ENCODE measurements around the gene NPC2.

Gene NPC2

DNA sequence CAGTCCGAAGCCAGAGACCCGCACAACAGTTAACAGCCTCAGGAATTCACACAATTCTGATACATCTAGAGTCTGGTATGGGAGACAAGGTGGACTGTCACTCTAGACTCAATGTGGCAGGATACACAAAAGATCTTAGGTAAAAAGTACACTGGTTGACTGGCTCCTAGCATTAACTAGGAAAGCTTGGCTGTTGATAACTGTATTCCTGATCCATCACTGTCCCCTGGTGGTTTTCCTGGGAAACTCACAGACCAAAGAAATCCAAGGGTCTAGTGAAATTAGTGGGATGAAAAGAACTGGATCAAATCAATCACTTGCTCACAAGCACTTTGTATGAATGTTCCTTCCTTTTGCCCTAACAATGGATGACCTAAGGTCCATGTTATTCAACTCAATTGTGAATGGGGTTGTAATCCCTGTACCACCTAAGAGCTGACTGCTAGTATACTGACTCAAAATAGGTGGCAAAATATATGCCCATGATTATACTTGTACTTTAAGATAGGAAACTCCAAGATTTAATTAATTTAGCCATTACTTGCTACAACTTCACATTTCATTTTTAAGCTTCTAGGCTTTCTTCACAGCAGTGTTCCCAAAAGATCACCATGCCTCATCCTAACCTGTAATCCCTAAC lies 14.0 kb downstream of the NPC2 start:
- peaks cover 55% of the 10 kb centered on the region for H3K36me3 ChIP-seq (ENCODE audit: control insufficient read depth, insufficient read depth, low read length, severe bottlenecking)
- peak; percentile 42 for DNase-seq (ENCODE audit: low read depth)
- H3K4me3 ChIP-seq (ENCODE audit: low read length) = no peak overlapping the region
- no peak overlapping the region for H3K9ac ChIP-seq (ENCODE audit: low read length)
- no peaks in the 10 kb centered on the region for H3K27me3 ChIP-seq (replicated peaks; ENCODE audit: control insufficient read depth, insufficient read depth, low read length)
- peaks cover 56% of the 10 kb centered on the region for H3K4me1 ChIP-seq (ENCODE audit: control insufficient read depth, insufficient read depth, low read length)
- H3K9me3 ChIP-seq (ENCODE audit: control insufficient read depth, low read length) = no peaks in the 10 kb centered on the region

DNA sequence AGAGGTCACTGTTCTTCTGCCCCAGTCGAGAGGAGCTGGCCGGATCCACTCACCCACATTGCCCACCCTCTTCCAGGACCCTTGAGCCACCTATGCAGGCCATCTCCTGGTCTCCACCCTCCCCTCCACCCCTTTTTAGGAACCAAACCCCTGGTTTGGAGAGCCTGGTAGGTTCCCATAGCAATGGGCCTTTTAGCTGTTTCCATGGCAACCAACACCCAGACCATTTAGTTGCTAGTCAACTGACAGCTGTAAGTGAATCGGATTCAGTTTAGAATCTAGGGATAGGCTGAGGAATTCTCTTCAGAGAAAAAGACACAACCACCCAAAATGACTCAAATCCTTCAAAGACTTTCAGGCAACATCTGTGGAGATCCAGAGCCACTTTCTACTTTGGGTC lies 16.5 kb downstream of the NPC2 start:
- H3K9ac ChIP-seq (ENCODE audit: low read length) = peak overlapping the region; percentile 15
- DNase-seq (ENCODE audit: low read depth) = no peak
- H3K4me1 ChIP-seq (ENCODE audit: control insufficient read depth, insufficient read depth, low read length) = peaks cover 34% of the 10 kb centered on the region
- no peak overlapping the region for H3K4me3 ChIP-seq (ENCODE audit: low read length)
- peaks cover 37% of the 10 kb centered on the region for H3K36me3 ChIP-seq (ENCODE audit: control insufficient read depth, insufficient read depth, low read length, severe bottlenecking)
- no peaks in the 10 kb centered on the region for H3K27me3 ChIP-seq (replicated peaks; ENCODE audit: control insufficient read depth, insufficient read depth, low read length)
- H3K9me3 ChIP-seq (ENCODE audit: control insufficient read depth, low read length) = no peaks in the 10 kb centered on the region

DNA sequence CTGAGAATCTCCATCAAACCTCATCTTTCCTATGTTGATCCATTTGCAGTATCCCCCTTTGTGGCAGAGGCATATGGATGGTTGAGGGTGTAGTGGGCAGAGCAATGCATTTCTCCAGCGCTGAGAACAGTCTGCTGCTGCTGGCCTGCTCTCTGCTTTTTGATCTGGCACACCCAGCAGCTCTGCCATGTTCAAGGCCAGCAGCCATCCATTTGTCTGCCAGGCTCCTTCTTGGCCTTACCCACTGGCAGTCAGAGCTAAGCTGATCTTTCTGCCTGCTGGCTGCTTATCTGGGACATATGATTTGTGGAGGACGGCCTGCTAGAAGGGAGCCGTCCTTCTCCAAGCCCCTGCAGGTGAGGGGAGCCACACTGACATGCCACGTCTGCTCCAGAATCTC lies 17.0 kb downstream of the NPC2 start:
- DNase-seq (ENCODE audit: low read depth) = no peak
- Histone ChIP-seq H3K4me1 (ENCODE audit: control insufficient read depth, insufficient read depth, low read length) (peaks cover 32% of the 10 kb centered on the region), H3K27me3 (replicated peaks; ENCODE audit: control insufficient read depth, insufficient read depth, low read length) (no peaks in the 10 kb centered on the region), H3K9me3 (ENCODE audit: control insufficient read depth, low read length) (no peaks in the 10 kb centered on the region), H3K9ac (ENCODE audit: low read length) (peak overlapping the region; percentile 15), H3K4me3 (ENCODE audit: low read length) (no peak overlapping the region), H3K36me3 (ENCODE audit: control insufficient read depth, insufficient read depth, low read length, severe bottlenecking) (peaks cover 32% of the 10 kb centered on the region)

DNA sequence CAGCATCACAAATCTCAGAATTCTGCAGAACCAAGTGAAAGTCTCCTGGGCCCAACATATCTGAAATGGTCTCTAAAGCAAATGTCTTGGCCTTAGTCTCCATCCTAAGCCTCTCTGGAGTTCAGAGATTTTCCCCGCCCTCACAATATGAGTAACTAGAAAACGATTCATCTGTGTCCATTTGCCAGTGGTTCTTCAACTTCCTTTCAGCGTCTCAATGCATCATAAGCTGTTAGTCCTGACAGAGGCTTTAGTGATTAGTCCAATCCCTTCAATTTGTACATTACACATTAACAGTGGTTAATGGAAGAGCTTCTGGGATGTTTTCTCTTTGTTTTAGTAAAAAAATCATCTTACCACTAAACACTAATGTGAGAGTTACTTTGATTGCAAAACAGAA lies 17.4 kb downstream of the NPC2 start:
- no peak overlapping the region for H3K4me3 ChIP-seq (ENCODE audit: low read length)
- peak overlapping the region; percentile 37 for H3K9ac ChIP-seq (ENCODE audit: low read length)
- H3K27me3 ChIP-seq (replicated peaks; ENCODE audit: control insufficient read depth, insufficient read depth, low read length) = no peaks in the 10 kb centered on the region
- peaks cover 28% of the 10 kb centered on the region for H3K36me3 ChIP-seq (ENCODE audit: control insufficient read depth, insufficient read depth, low read length, severe bottlenecking)
- no peaks in the 10 kb centered on the region for H3K9me3 ChIP-seq (ENCODE audit: control insufficient read depth, low read length)
- peaks cover 28% of the 10 kb centered on the region for H3K4me1 ChIP-seq (ENCODE audit: control insufficient read depth, insufficient read depth, low read length)
- DNase-seq (ENCODE audit: low read depth) = peak; percentile 69

DNA sequence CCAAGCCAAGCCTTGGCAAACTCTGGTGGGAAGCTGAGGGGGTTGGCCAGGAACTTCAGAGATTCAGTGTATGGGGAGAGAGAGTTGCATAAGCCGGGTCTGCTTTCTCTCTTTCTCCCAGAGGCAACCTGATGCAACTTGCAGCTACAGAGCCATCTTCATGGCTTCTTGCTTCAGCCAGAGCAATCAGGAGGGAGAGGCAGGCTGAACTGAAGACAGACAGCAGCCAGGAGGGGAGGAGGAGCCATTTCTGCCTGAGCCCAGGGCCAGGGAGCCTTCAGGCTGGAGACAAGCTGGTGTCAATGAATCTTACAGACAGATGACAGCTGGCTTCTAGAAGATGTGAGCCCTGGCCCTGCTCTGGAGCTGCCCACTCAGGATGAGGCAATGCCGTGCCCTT lies 18.7 kb downstream of the NPC2 start:
- peak; percentile 19 for DNase-seq (ENCODE audit: low read depth)
- H3K27me3 ChIP-seq (replicated peaks; ENCODE audit: control insufficient read depth, insufficient read depth, low read length) = no peaks in the 10 kb centered on the region

DNA sequence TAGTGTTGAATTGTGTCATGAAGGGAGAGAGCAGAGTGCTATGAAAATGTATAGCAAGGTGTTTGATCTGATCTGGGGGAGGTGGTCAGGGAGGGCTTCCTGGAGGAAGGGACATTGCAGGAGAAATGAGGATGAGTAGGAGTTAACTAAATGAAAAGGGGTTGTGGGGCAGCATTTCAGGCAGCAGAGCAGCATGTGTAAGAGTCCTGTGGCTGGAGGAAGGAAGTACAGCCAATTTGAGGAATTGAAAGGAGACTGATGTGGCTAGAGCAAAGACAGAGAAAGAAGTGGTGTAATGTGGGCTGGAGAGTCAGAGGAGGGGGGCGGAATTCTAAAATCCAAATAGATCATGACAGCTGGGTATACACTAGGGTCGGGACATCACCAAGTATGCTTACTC lies 20.5 kb downstream of the NPC2 start:
- DNase-seq (ENCODE audit: low read depth) = no peak
- Histone ChIP-seq H3K9me3 (ENCODE audit: control insufficient read depth, low read length) (no peaks in the 10 kb centered on the region), H3K9ac (ENCODE audit: low read length) (no peak overlapping the region), H3K4me1 (ENCODE audit: control insufficient read depth, insufficient read depth, low read length) (peaks cover 39% of the 10 kb centered on the region), H3K36me3 (ENCODE audit: control insufficient read depth, insufficient read depth, low read length, severe bottlenecking) (peaks cover 2% of the 10 kb centered on the region), H3K27me3 (replicated peaks; ENCODE audit: control insufficient read depth, insufficient read depth, low read length) (no peaks in the 10 kb centered on the region), H3K4me3 (ENCODE audit: low read length) (no peak overlapping the region)

More for the DNA sequence above, 18.7 kb downstream of the NPC2 start:
- H3K9me3 ChIP-seq (ENCODE audit: control insufficient read depth, low read length) = no peaks in the 10 kb centered on the region
- H3K4me3 ChIP-seq (ENCODE audit: low read length) = no peak overlapping the region
- peaks cover 14% of the 10 kb centered on the region for H3K36me3 ChIP-seq (ENCODE audit: control insufficient read depth, insufficient read depth, low read length, severe bottlenecking)
- peaks cover 39% of the 10 kb centered on the region for H3K4me1 ChIP-seq (ENCODE audit: control insufficient read depth, insufficient read depth, low read length)
- peak overlapping the region; percentile 37 for H3K9ac ChIP-seq (ENCODE audit: low read length)

DNA sequence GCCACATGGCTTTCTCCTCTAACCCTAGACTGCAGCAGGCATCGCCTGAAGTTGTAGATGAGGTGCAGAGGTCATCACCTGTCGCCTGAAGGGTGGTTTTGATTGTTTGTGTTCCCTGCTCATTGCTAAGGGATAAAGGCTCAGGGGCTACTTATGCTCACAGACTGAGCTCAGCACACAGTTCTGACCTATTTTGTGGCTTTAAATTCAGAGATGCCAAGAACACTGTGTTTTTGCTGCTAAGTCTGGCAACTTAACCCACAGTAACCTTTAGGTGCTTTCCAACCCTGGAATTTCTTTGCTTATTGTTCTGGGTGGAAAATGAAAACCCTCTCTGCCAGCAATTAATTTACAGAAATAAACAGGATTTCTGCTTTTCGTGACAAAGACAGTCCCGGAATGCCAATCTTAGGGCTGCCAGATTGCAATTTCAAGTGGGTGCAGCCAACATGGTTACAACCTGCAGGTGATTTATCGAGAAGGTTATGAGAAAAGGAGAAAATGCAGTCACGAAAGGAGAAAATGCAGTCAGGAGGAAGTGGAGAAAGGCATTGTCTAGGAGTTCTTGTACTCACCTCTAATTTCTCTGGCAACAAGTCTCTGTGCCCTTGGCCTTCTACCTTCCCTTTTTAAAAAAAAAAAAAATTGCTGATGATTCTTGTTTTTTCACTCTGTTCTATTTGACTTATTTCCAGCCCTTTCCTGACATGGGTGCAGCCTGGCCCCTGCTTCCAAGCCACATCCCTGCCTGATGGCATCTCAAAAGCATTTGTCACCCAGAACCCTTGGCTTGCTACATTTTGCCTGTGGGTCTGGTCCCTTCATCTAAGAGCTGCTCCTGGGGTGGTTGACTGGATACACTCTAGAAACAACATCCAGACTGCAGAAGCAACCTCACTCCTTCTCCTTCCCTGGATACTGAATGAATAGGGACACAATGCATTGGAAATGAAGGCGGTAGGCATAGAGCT lies 23.3 kb downstream of the NPC2 start:
- Histone ChIP-seq H3K36me3 (ENCODE audit: control insufficient read depth, insufficient read depth, low read length, severe bottlenecking) (peaks cover 2% of the 10 kb centered on the region), H3K4me1 (ENCODE audit: control insufficient read depth, insufficient read depth, low read length) (peaks cover 23% of the 10 kb centered on the region), H3K27me3 (replicated peaks; ENCODE audit: control insufficient read depth, insufficient read depth, low read length) (no peaks in the 10 kb centered on the region), H3K4me3 (ENCODE audit: low read length) (no peak overlapping the region), H3K9me3 (ENCODE audit: control insufficient read depth, low read length) (no peaks in the 10 kb centered on the region), H3K9ac (ENCODE audit: low read length) (no peak overlapping the region)
- no peak for DNase-seq (ENCODE audit: low read depth)

DNA sequence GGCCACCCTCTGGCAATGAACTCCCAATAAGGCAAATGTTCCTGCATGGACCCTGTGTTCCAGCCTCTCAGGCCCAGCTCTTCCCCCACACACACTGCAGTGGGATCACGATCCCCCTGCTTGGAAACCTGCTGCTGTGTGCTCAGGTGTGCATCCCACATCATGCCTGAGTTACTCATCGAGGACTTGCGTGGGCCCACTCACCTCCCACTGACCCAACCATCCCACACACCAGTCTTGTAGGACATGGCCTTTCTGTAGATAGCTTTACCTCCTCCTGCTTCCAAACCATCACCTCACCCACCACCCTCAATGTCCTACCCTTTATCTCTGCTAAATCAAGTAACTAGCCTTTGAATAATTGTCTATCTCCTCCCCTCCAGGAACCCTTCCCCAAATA lies 24.6 kb downstream of the NPC2 start:
- peaks cover 13% of the 10 kb centered on the region for H3K4me1 ChIP-seq (ENCODE audit: control insufficient read depth, insufficient read depth, low read length)
- H3K9me3 ChIP-seq (ENCODE audit: control insufficient read depth, low read length) = no peaks in the 10 kb centered on the region
- no peak for DNase-seq (ENCODE audit: low read depth)
- no peak overlapping the region for H3K4me3 ChIP-seq (ENCODE audit: low read length)
- H3K9ac ChIP-seq (ENCODE audit: low read length) = no peak overlapping the region
- peaks cover 1% of the 10 kb centered on the region for H3K36me3 ChIP-seq (ENCODE audit: control insufficient read depth, insufficient read depth, low read length, severe bottlenecking)
- peaks cover 7% of the 10 kb centered on the region for H3K27me3 ChIP-seq (replicated peaks; ENCODE audit: control insufficient read depth, insufficient read depth, low read length)

DNA sequence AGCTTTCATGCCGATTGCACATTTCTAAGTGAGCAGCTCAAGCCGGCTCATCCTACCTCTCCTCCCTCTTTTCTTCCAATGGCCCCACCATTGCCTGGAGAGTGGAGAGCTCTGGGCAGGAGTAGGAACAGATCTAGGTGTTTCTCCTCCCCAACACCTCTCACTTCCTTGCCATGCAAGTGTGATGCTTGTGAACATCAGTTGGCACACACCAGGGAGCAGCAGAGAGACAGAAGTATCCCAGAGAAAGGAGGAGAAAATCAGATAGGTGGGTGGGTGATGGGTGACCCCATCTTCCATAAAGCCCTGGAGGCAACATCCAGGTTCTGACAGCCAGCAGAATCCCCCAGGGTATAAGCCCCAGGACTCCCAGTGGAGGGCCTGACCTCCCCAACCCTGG lies 27.8 kb downstream of the NPC2 start:
- Histone ChIP-seq H3K9me3 (ENCODE audit: control insufficient read depth, low read length) (no peaks in the 10 kb centered on the region), H3K4me3 (ENCODE audit: low read length) (no peak overlapping the region), H3K27me3 (replicated peaks; ENCODE audit: control insufficient read depth, insufficient read depth, low read length) (peaks cover 15% of the 10 kb centered on the region), H3K36me3 (ENCODE audit: control insufficient read depth, insufficient read depth, low read length, severe bottlenecking) (no peaks in the 10 kb centered on the region), H3K9ac (ENCODE audit: low read length) (no peak overlapping the region), H3K4me1 (ENCODE audit: control insufficient read depth, insufficient read depth, low read length) (peaks cover 10% of the 10 kb centered on the region)
- no peak for DNase-seq (ENCODE audit: low read depth)

DNA sequence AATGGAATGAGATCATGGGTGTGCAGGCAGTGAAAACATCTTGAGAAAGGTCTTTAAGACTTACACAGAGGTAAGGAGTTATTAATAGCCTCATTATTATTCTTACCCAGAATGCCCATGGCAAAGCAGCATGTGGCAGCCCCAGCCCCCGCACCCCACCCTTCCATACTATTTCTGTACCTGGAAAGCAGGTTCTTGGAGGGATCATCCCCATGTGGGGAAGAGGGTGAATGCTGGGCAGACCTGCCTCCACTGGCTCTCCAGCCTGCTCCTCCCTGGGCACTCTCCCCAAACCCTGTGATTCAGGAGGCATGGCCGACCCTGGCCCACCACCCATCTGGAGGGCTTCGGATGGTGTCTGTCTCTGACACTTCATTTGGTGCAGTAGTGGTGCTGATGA lies 28.3 kb downstream of the NPC2 start:
- Histone ChIP-seq H3K4me1 (ENCODE audit: control insufficient read depth, insufficient read depth, low read length) (peaks cover 8% of the 10 kb centered on the region), H3K27me3 (replicated peaks; ENCODE audit: control insufficient read depth, insufficient read depth, low read length) (peaks cover 15% of the 10 kb centered on the region), H3K36me3 (ENCODE audit: control insufficient read depth, insufficient read depth, low read length, severe bottlenecking) (no peaks in the 10 kb centered on the region), H3K9ac (ENCODE audit: low read length) (no peak overlapping the region), H3K4me3 (ENCODE audit: low read length) (no peak overlapping the region), H3K9me3 (ENCODE audit: control insufficient read depth, low read length) (no peaks in the 10 kb centered on the region)
- DNase-seq (ENCODE audit: low read depth) = no peak

DNA sequence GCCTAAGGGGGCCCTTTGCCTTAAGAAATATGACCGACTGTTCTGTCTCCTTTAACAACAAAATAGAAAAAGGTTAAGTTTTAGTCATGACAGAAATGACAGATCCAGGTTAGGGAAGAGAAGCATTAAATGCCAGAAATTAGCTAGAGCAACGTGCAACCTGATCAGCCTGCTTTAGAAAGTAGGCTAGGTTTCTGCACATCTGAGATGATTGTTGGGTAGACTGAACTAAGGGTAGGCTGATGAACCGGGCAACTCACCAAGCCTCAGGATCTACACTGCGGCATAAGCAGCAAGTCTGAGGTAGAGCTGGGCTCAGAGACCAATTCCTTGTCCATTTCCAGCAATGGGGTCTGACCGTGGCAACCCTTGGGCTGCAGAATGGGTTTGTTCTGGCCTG lies 29.4 kb downstream of the NPC2 start:
- H3K27me3 ChIP-seq (replicated peaks; ENCODE audit: control insufficient read depth, insufficient read depth, low read length) = peaks cover 15% of the 10 kb centered on the region
- H3K9me3 ChIP-seq (ENCODE audit: control insufficient read depth, low read length) = no peaks in the 10 kb centered on the region
- DNase-seq (ENCODE audit: low read depth) = no peak
- peaks cover 5% of the 10 kb centered on the region for H3K4me1 ChIP-seq (ENCODE audit: control insufficient read depth, insufficient read depth, low read length)
- H3K9ac ChIP-seq (ENCODE audit: low read length) = no peak overlapping the region
- no peaks in the 10 kb centered on the region for H3K36me3 ChIP-seq (ENCODE audit: control insufficient read depth, insufficient read depth, low read length, severe bottlenecking)
- no peak overlapping the region for H3K4me3 ChIP-seq (ENCODE audit: low read length)

Data from adipocyte (in vitro differentiated cells).